ENCODE results near the gene IRF4. TPM values are rescaled to one million over a fixed set of nuclear protein-coding genes. Genes with fewer than 3 reads are reported as not detected.

IRF4 gene
- total RNA-seq, 4 donors from 2014 or later = 3.5 to 5.8 (median 4.1) TPM

- ATAC-seq (ENCODE audit: low FRiP score) (no peak), DNase-seq (ENCODE audit: low spot score) (no peak)
- TF ChIP-seq CTCF (IDR thresholded peaks at IDR 0.05) = no peak
Measured at GRCh38 chr6:362231-362923, 29.2 kb upstream of the IRF4 start.

GRCh38 chr6:362924-363249, 28.7 kb upstream of the IRF4 start:
- TF ChIP-seq CTCF (IDR thresholded peaks at IDR 0.05) = no peak
- ATAC-seq (ENCODE audit: low FRiP score) (no peak), DNase-seq (ENCODE audit: low spot score) (no peak)

GRCh38 chr6:363291-363690, 28.3 kb upstream of the IRF4 start:
- DNase-seq (ENCODE audit: low spot score) (no peak), ATAC-seq (ENCODE audit: low FRiP score) (no peak)
- TF ChIP-seq CTCF (IDR thresholded peaks at IDR 0.05) = no peak

- no peak for TF ChIP-seq CTCF (IDR thresholded peaks at IDR 0.05)
- no peak for DNase-seq (ENCODE audit: low spot score)
- no peak for ATAC-seq (ENCODE audit: low FRiP score)
Measured at GRCh38 chr6:363909-364308, 27.6 kb upstream of the IRF4 start.

- DNase-seq (ENCODE audit: low spot score) (no peak), ATAC-seq (ENCODE audit: low FRiP score) (no peak)
- no peak for TF ChIP-seq CTCF (IDR thresholded peaks at IDR 0.05)
Measured at GRCh38 chr6:364609-365540, 26.7 kb upstream of the IRF4 start.

- no peak for TF ChIP-seq CTCF (IDR thresholded peaks at IDR 0.05)
- DNase-seq (ENCODE audit: low spot score) (no peak), ATAC-seq (ENCODE audit: low FRiP score) (no peak)
Measured at GRCh38 chr6:365835-366234, 25.7 kb upstream of the IRF4 start.

All from omental fat pad (tissue), 4 donors.